ENCODE measurements around the gene IL1R2.

IL1R2 gene

GRCh38 chr2:101981504-101981903 lies 10.3 kb upstream of the IL1R2 start:
- TF ChIP-seq CTCF (IDR thresholded peaks at IDR 0.05; ENCODE audit: borderline replicate concordance, control extremely low read depth, extremely low read depth, insufficient read depth, missing control alignments): no peak
- in situ Hi-C loops (cut with MboI; ENCODE audit: low sequenced_read_pairs, unreplicated experiment): no loop called here
- DNase-seq (ENCODE audit: low spot score): no peak

DNA sequence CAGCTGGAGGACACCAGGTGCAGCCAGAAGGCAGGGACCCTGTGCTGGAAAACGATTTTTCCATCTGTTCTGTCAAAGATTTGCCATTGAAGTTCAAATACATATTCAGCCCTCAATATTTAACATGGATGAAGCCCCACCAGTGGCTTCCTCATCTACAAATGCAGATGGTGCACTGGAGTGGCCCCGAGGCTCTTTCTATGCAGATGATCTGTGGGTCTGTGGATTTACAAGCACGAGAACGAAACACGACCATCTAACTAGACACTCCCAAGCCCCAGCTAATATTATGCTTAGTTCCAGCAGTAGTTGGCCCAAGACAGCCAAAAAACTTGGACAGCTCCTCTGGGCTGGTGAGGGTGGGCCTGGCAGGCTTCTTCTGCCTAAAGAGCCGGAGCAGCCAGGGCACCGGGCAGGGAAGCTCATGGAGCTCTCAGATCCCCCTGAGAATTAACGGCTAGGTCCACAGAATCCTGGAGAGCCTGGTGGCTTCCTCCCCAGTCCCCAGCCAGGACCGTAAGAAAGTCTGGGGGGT lies 9.2 kb upstream of the IL1R2 start:
- no peak for DNase-seq (ENCODE audit: low spot score)
- no peak for TF ChIP-seq CTCF (IDR thresholded peaks at IDR 0.05; ENCODE audit: borderline replicate concordance, control extremely low read depth, extremely low read depth, insufficient read depth, missing control alignments)
- in situ Hi-C loops (cut with MboI; ENCODE audit: low sequenced_read_pairs, unreplicated experiment): no loop called here

- DNase-seq (ENCODE audit: low spot score): no peak
- in situ Hi-C loops (cut with MboI; ENCODE audit: low sequenced_read_pairs, unreplicated experiment): no loop called here
- no peak for TF ChIP-seq CTCF (IDR thresholded peaks at IDR 0.05; ENCODE audit: borderline replicate concordance, control extremely low read depth, extremely low read depth, insufficient read depth, missing control alignments)
These were observed 8.3 kb upstream of the IL1R2 start for GRCh38 chr2:101983486-101983885.

- DNase-seq (ENCODE audit: low spot score): no peak
- in situ Hi-C loops (cut with MboI; ENCODE audit: low sequenced_read_pairs, unreplicated experiment): no loop called here
These were observed 7.8 kb upstream of the IL1R2 start for GRCh38 chr2:101983928-101984327.

DNA sequence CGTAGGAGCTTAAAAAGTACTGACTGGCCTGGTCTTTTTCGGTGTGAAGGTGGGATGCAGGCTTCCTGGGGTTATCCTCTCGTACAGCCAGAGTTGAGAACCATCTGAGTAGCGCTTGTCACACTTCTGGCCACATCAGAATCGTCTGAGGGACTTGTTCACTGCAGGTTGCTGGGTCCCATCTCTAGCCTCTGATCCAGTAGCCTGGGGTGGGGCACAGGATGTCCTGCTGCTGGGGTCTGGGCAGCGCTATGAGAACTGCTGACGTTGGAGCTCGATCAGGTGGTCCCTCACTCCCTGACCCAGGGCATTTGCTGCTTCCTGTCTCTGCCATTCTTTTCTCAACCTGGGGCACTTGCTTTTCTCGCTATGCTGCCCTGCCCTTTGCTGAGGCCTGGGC lies 7.1 kb upstream of the IL1R2 start:
- DNase-seq (ENCODE audit: low spot score): no peak
- no peak for TF ChIP-seq CTCF (IDR thresholded peaks at IDR 0.05; ENCODE audit: borderline replicate concordance, control extremely low read depth, extremely low read depth, insufficient read depth, missing control alignments)
- in situ Hi-C loops (cut with MboI; ENCODE audit: low sequenced_read_pairs, unreplicated experiment): no loop called here

More at GRCh38 chr2:101983928-101984327, 7.8 kb upstream of the IL1R2 start:
- no peak for TF ChIP-seq CTCF (IDR thresholded peaks at IDR 0.05; ENCODE audit: borderline replicate concordance, control extremely low read depth, extremely low read depth, insufficient read depth, missing control alignments)

- DNase-seq (ENCODE audit: low spot score): no peak
- no peak for TF ChIP-seq CTCF (IDR thresholded peaks at IDR 0.05; ENCODE audit: borderline replicate concordance, control extremely low read depth, extremely low read depth, insufficient read depth, missing control alignments)
- in situ Hi-C loops (cut with MboI; ENCODE audit: low sequenced_read_pairs, unreplicated experiment): no loop called here
These were observed 6.5 kb upstream of the IL1R2 start for GRCh38 chr2:101985101-101985792.

All from GM13976 (cell line).